Left lobe of liver (tissue), 2 donors: Measurements from ENCODE around the gene CELF5. TPM values are rescaled to one million over a fixed set of nuclear protein-coding genes. Genes with fewer than 3 reads are reported as not detected.
"Not testable (repeated sequence)": the region's sequence is repeated elsewhere in the genome, so short reads cannot be mapped to it uniquely, and the experiment has no call there.

Experiments
- ATAC-seq: fragments of 200-7000 bp; cut with Tn5 transposase; one replicate; pipeline ENCODE4 v1.9.1; 2020; ENCODE audit warnings: mild to moderate bottlenecking, moderate library complexity
- DNase-seq: peaks from one replicate; pipeline ENCODE4 v3.0.0-alpha.2; 2020; ENCODE audit warnings: low spot score
- total RNA-seq: library from RNA; stranded (reverse); gene quantifications from one replicate; pipeline ENCODE4 v1.2.1, GENCODE V29; 2021
- donor health status: DM: no; HTN: no; CAD: no; lungs with moderate emphysema.
- donor health status: DM: no; HTN: yes; CAD: no.

Gene CELF5
- total RNA-seq, 1 donor from 2014 or later = 0.18 TPM

DNA sequence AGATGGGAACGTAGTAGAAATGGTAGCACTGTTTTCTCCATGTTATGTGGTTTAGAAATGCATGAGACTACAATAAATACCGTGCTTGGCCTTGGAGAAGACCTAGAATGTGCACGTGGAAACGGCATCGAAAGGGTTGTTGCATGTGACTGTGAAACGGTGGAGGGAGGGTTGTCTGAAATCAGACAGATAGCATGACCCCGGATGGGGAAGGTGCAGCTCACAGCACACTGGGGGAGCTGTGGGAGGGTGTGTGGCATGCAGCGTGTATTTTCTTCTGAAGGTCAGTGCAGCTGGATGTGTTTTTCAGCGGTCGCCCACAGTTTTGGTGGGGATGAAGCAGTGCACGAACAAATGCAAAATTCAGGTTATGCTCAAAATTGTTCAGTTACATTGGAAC lies 63.4 kb downstream of the CELF5 start:
- no peak for ATAC-seq

DNA sequence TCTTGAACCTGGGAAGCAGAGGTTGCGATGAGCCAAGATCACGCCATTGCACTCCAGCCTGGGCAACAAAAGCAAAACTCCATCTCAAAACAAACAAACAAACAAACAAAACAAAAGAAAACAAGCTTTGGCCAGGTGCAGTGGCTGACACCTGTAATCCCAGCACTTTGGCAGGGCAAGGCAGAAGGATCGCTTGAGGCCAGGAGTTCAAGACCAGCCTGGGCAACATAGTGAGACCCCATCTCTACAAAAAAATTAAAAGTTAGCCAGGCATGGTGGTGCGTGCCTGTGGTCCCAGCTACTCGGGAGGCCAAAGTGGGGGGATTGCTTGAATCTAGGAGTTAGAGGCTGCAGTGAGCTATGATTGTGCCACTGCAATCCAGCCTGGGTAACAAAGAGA lies 64.0 kb downstream of the CELF5 start:
- not testable (repeated sequence) for DNase-seq

More for the DNA sequence above, 63.4 kb downstream of the CELF5 start:
- DNase-seq = no peak

DNA sequence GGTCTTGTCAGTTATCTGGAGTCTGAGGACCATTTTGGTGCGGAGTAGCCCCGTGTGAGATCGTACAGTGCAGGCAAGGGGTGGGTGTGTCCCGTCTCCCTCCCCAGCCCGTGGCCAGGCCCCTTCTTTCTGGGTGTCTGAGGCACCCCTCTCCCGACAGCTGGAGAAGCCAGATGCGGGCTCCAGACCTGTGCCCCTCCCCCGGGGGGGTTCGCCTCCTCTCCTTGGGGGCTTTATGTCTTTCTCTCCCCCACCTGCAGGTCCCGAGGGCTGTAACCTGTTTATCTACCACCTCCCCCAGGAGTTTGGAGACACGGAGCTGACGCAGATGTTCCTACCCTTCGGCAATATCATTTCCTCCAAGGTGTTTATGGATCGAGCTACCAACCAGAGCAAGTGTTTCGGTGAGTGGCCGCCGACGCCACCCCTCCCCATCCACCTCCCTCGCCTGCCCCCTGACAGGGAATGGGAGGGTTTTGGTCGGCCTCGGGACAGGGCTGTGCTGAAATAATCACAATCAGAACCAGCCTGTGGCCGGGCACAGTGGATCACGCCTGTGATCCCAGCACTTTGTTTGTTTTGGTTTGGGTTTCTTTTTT lies 65.6 kb downstream of the CELF5 start:
- ATAC-seq (peak; percentile 45), DNase-seq (no peak)

More for the DNA sequence above, 64.0 kb downstream of the CELF5 start:
- ATAC-seq = not testable (repeated sequence)

DNA sequence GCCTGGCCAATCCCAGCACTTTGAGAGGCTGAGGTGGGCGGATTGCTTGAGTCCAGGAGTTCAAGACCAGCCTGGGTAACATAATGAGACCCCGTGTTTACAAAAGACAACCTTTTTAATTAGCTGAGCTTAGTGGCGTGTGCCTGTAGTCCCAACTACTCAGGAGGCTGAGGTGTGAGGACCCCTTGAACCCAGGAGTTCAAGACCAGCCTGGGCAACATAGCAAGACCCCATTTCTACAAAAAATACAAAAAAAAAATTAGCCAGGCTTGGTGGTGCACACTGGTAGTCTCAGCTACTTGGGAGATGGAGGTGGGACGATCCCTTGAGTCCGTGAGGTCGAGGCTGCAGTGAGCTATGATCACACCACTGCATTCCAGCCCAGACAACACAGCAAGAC lies 66.4 kb downstream of the CELF5 start:
- ATAC-seq, DNase-seq: not testable (repeated sequence)

DNA sequence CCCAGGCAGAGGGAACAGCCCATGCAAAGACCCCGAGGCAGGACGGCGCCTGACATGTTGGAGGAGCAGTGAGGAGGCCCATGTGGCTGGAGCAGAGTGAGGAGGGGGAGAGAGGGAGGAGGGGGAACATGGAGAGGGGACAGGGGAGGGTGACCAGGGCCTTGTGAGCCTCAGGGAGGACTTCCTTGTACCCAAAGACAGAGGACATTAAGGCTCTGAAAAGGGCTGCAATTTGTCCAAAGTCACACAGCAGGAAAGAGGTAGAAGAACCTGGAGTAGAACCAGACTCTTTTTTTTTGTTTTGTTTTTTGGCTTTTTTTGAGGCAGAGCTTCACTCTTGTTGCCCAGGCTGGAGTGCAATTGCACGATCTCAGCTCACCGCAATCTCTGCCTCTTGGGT lies 67.2 kb downstream of the CELF5 start:
- DNase-seq (no peak), ATAC-seq (no peak)

DNA sequence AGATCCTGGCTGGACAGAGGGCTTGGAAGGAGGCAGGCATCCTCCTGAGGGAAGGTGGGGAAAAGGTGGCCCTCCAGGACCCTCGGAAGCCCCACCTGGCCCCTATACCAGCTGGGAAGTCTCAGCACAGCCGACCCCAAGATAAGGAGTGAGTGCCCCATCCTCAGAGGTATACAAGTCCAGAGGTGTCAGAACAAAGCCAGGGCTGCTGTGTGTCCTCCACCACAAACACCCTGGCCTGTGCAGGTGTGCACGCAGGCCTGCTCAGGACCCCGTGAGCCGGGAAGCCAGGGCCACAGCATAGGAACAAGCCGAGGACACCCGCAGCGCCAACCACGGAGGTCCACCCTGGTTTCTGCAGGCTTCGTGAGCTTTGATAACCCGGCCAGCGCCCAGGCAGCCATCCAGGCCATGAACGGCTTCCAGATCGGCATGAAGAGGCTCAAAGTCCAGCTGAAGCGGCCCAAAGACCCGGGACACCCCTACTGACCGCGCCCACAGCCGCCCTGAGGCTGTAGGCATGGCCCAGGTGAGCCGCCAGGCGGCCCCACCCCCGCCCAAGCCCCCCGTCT lies 68.6 kb downstream of the CELF5 start:
- ATAC-seq = peak; percentile 92
- peak; percentile 93 for DNase-seq

- ATAC-seq = no peak
- DNase-seq = no peak
Observed at GRCh38 chr19:3293560-3293959, 69.1 kb downstream of the CELF5 start.

DNA sequence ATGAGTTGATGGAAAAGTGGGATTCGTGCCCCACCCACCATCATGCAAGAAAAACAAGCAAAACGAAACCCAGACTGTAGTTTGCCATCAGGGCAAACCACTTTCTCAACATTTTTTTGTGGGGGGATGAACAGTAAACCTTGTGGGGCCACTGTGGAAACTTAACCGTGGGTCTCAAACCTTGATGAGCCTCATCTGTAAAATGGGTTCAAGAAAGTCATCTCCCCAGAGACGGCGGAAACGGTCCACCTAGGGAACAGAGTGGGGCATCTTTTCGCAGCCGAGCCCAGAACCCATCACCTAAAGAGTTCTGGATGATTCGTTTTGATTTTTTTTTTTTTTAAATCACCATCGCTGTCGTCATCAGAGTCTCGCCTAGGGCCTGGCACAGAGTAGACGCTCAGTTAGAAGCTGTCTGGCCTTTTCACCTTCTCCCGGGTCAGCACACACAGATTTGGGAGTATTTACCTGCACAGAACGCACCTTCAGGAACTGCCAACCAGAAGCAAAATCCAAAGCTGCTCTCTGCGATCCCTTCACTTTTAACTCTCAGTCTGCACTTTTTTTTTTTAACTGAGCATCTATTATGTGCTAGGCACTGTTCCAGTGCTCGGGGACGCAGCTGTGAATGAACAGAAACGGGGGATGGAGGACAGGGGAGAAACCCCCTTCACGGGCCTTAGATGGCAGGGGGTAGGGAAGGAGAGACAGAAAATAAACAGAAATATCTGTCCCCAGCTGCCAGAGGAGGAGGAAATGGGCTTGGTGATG lies 69.8 kb downstream of the CELF5 start:
- ATAC-seq (no peak), DNase-seq (no peak)

- DNase-seq (no peak), ATAC-seq (no peak)
Observed at GRCh38 chr19:3295581-3295980, 71.1 kb downstream of the CELF5 start.

DNA sequence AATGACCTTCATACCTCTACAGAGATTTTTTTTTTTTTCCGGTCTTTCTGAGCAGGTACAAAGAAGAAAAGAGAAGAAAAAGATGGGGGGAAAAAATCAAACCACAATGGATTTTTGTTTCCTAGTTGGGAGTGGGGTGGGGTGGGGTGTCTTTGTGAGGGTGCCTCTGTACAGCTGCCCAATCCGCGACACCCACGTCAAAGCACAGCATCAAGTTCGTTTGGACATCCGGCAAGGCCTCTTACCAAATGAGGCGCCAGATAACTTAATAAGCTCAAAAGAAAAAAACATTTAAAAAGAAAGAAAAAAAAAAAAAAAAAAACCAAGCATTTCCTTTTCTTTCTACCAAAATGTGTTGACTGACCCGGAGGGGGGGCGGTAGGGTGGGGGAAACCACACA lies 71.6 kb downstream of the CELF5 start:
- ATAC-seq = no peak
- no peak for DNase-seq

DNA sequence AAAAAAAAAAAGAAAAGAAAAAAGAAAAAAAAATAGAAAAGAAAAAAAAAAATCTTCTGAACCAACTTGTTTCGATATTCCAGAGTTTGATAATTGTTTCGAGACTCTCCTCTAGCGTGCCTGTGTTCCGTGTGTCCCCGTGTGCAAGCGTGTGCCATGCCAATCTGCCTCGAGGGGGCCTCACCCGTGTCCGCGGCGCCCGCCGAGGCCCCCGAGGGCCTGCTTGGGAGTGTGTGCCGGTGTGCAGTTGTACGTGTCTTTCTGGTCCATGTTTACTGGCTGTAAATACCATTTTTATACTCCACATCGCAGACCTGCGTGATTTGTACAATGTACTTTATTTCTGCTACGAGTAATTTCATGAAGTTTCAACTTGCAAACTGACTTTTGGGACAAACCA lies 72.0 kb downstream of the CELF5 start:
- ATAC-seq = no peak
- no peak for DNase-seq

GRCh38 chr19:3298853-3299449 lies 74.5 kb downstream of the CELF5 start:
- ATAC-seq (no peak), DNase-seq (no peak)

GRCh38 chr19:3300566-3300965 lies 76.1 kb downstream of the CELF5 start:
- DNase-seq (peak; percentile 78), ATAC-seq (peak; percentile 72)

GRCh38 chr19:3302755-3303154 lies 78.3 kb downstream of the CELF5 start:
- DNase-seq (no peak), ATAC-seq (no peak)

DNA sequence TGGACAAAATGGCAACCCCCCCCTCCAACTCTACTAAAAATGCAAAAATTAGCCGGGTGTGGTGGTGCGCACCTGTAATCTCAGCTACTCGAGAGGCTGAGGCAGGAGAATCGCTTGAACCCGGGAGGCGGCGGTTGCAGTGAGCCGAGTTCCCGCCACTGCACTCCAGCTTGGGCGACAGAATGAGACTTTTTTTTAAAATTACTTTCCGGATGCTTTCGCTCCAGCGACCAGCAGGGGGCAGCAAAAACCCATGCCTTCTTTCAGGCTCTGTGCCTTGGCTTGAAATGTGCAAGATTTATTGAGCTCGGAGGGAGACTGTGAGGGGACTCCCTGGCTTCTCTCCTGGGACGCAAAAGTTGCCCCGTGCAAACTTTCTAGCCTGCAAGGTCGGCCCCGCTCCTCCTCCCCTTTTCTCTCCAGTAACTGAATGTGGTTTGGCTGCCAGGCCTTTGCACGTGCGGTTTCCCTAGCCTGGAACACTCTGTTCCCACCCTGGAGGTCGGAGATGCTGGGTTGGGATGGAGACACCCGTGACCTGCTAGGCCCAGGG lies 80.5 kb downstream of the CELF5 start:
- ATAC-seq = peak; percentile 79

GRCh38 chr19:3309724-3310123 lies 85.3 kb downstream of the CELF5 start:
- DNase-seq (no peak), ATAC-seq (no peak)

More for the DNA sequence above, 80.5 kb downstream of the CELF5 start:
- peak; percentile 73 for DNase-seq

- ATAC-seq (no peak), DNase-seq (no peak)
Observed at GRCh38 chr19:3310280-3310679, 85.8 kb downstream of the CELF5 start.

- no peak for DNase-seq
- no peak for ATAC-seq
Observed at GRCh38 chr19:3310711-3311110, 86.2 kb downstream of the CELF5 start.

GRCh38 chr19:3313199-3313575 lies 88.7 kb downstream of the CELF5 start:
- ATAC-seq (no peak), DNase-seq (no peak)

GRCh38 chr19:3314962-3315675 lies 90.7 kb downstream of the CELF5 start:
- ATAC-seq (no peak), DNase-seq (no peak)

- ATAC-seq (no peak), DNase-seq (no peak)
Observed at GRCh38 chr19:3315676-3315973, 91.2 kb downstream of the CELF5 start.
